K562 (cell line): ENCODE data around the gene COL9A2. TPM values are rescaled to one million over a fixed set of nuclear protein-coding genes. Genes with fewer than 3 reads are reported as not detected.

ENCODE experiments used
- FOXM1 ChIP-seq, 2 experiments: fragments of 450-650 bp in 1 of 2; sonication (generic) in 1 of 2; formaldehyde crosslinking in 1 of 2; IDR thresholded peaks; 2 replicates each; pipeline versions ENCODE4 v1.6.1 to v1.9.0; 2017 to 2022; ENCODE audit warnings: low read depth in 2 of 2, mild to moderate bottlenecking in 2 of 2, missing genetic modification reagents in 1 of 2, moderate library complexity in 1 of 2
- HEY1 ChIP-seq: fragments of 250-450 bp; sonication (Bioruptor Pico); IDR thresholded peaks from 2 replicates; pipeline ENCODE4 v1.5.0; 2020; ENCODE audit warnings: mild to moderate bottlenecking, moderate library complexity, borderline replicate concordance
- NCOA1 ChIP-seq: fragments of 450-650 bp; IDR thresholded peaks from 2 replicates; pipeline ENCODE4 v1.6.1; 2016; ENCODE audit warnings: low read depth
- PRDM10 ChIP-seq: fragments of 450-650 bp; IDR thresholded peaks from 2 replicates; pipeline ENCODE4 v1.6.1; 2018; ENCODE audit not compliant: partially characterized antibody
- SP2 ChIP-seq: IDR thresholded peaks from 2 replicates; pipeline ENCODE4 v1.6.1; 2011; ENCODE audit warnings: mild to moderate bottlenecking, low read depth, low read length, moderate library complexity; ENCODE audit not compliant: poor library complexity, severe bottlenecking; ENCODE audit errors: extremely low read depth
- XRCC4 ChIP-seq: IDR thresholded peaks from one replicate; pipeline ENCODE4 v1.6.1; 2011; ENCODE audit not compliant: insufficient read depth, insufficient read length; ENCODE audit errors: extremely low read depth
- ZMIZ1 ChIP-seq, 2 experiments: fragments of 150-350 bp in 1 of 2; IDR thresholded peaks; 2 replicates each; pipeline ENCODE4 v1.6.1; 2012 to 2016; ENCODE audit warnings: low read depth in 2 of 2, low read length in 2 of 2, mild to moderate bottlenecking in 1 of 2, moderate library complexity in 1 of 2
- ZNF143 ChIP-seq: sonication (generic); formaldehyde crosslinking; IDR thresholded peaks from 2 replicates; pipeline ENCODE4 v1.9.0; 2022; ENCODE audit warnings: mild to moderate bottlenecking, missing genetic modification reagents
- polyA plus RNA-seq, 8 experiments: library from polyadenylated mRNA; depleted of rRNA in 4 of 8; stranded (reverse) in 5 of 8; unstranded in 3 of 8; fragments of >200 nt; fragmentation: Nextera tagmentation in 2 of 8; fragmentation: Illumina TruSeq in 1 of 8; extraction: Ambion mirVana in 2 of 8; extraction: Trizol in 1 of 8; gene quantifications; 2 replicates each; pipeline versions ENCODE4 v1.2.1 to v1.2.3, GENCODE V29; 2011 to 2014; ENCODE audit warnings: inconsistent platforms in 1 of 8, missing spikeins in 1 of 8
- total RNA-seq, 7 experiments: library from RNA; depleted of rRNA in 6 of 7; stranded (reverse); fragments of >200 nt in 6 of 7; fragmentation: Illumina TruSeq in 2 of 7; extraction: Trizol in 2 of 7; gene quantifications; 2 replicates each; pipeline versions ENCODE4 v1.2.1 to v1.2.3, GENCODE V29; 2011 to 2021; ENCODE audit warnings: low replicate concordance in 1 of 7
- TF ChIP-seq, protein P1 (sequence below): fragments of 450-650 bp; IDR thresholded peaks from 2 replicates; pipeline ENCODE4 v1.6.1; 2017; ENCODE audit warnings: antibody characterized with exemption
- TF ChIP-seq, protein P2 (sequence below), 2 experiments: fragments of 450-650 bp in 1 of 2; sonication (generic) in 1 of 2; formaldehyde crosslinking in 1 of 2; IDR thresholded peaks in 1 of 2; conservative IDR thresholded peaks in 1 of 2; 2 replicates each; pipeline versions ENCODE4 v1.6.1 to v1.8.1; 2016 to 2023; ENCODE audit warnings: mild to moderate bottlenecking in 2 of 2, moderate library complexity in 2 of 2, inconsistent platforms in 1 of 2, missing genetic modification reagents in 1 of 2
- TF ChIP-seq, protein P3 (sequence below): fragments of 250-450 bp; sonication (Bioruptor Pico); IDR thresholded peaks from 2 replicates; pipeline ENCODE4 v1.5.0; 2022; ENCODE audit warnings: mild to moderate bottlenecking

The COL9A2 gene
- total and polyA plus RNA-seq, 9 of the 15 experiments (the other 6 are each of a cell fraction or from before 2014, with no cell fraction given), result 0.03 to 2.2 (median 0.31) TPM

DNA sequence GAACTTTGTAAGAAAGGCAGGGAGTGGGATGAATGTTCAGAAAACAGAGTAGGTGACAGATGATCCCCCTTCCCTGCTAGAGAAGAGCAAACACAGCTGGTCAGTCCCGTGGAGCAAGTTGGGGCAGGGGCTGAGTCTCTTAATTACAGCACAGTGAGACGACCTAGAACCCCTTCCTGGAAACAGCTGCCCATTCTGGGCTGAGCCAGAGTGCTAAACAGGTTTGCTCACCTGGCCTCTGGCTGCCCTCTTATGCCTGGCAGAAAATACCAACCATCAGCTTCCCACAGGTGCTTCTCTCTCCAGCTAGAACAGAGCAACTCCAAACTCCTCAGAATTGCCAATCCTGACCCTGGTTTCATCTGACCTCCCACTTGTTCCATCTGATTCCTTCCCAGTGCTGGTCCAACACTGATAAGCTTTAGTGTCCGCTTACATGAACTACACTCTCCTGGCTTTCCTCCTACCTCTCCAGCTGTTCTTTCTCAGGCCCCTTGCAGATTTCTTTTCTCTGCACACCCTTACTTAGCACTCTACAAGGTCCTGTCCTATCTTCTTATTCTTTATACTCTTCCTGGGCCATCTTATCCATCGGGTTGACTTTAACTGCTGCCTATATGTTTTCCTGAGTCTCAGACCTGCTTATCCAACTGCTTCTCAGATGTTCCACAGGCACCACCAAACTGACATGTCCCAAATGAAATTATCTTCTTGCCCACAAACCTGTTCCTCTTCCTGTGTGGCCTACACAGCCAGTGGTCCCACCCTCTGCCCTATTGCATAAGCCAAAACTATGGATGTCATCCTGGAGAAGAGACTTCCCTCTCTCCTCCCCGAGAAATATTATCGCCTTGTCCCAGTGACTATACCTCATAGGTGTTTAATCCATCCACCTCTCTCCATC lies 22.6 kb upstream of the COL9A2 start (continued):
- TF ChIP-seq ZMIZ1 (IDR thresholded peaks at IDR 0.05; ENCODE audit: low read depth in 2 of 2, low read length in 2 of 2) (0 out of 4 replicates have a peak, but pooled peaks of 1 of the 2 experiments have one; percentile 45), FOXM1 (IDR thresholded peaks at IDR 0.05; ENCODE audit: low read depth) (0 out of 2 replicates have a peak, but pooled peaks have one; percentile 37), FOXM1 (CRISPR knock-in tag; IDR thresholded peaks at IDR 0.05; ENCODE audit: low read depth) (no peak), HEY1 (CRISPR knock-in tag) (no peak), ZNF143 (no peak), XRCC4 (no peak), PRDM10 (peak; percentile 44), SP2 (no peak), NCOA1 (peak; percentile 42; the same call in 1 of the 2 replicates)
- TF ChIP-seq, protein P1, sequence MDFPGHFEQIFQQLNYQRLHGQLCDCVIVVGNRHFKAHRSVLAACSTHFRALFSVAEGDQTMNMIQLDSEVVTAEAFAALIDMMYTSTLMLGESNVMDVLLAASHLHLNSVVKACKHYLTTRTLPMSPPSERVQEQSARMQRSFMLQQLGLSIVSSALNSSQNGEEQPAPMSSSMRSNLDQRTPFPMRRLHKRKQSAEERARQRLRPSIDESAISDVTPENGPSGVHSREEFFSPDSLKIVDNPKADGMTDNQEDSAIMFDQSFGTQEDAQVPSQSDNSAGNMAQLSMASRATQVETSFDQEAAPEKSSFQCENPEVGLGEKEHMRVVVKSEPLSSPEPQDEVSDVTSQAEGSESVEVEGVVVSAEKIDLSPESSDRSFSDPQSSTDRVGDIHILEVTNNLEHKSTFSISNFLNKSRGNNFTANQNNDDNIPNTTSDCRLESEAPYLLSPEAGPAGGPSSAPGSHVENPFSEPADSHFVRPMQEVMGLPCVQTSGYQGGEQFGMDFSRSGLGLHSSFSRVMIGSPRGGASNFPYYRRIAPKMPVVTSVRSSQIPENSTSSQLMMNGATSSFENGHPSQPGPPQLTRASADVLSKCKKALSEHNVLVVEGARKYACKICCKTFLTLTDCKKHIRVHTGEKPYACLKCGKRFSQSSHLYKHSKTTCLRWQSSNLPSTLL, result no peak
- TF ChIP-seq, protein P2, sequence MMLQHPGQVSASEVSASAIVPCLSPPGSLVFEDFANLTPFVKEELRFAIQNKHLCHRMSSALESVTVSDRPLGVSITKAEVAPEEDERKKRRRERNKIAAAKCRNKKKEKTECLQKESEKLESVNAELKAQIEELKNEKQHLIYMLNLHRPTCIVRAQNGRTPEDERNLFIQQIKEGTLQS (IDR thresholded peaks at IDR 0.05), result peak; percentile 70; the same call in 1 of the 2 replicates
- TF ChIP-seq, protein P2 (CRISPR knock-in tag; conservative IDR thresholded peaks at IDR 0.05), result no peak
- TF ChIP-seq, protein P3, sequence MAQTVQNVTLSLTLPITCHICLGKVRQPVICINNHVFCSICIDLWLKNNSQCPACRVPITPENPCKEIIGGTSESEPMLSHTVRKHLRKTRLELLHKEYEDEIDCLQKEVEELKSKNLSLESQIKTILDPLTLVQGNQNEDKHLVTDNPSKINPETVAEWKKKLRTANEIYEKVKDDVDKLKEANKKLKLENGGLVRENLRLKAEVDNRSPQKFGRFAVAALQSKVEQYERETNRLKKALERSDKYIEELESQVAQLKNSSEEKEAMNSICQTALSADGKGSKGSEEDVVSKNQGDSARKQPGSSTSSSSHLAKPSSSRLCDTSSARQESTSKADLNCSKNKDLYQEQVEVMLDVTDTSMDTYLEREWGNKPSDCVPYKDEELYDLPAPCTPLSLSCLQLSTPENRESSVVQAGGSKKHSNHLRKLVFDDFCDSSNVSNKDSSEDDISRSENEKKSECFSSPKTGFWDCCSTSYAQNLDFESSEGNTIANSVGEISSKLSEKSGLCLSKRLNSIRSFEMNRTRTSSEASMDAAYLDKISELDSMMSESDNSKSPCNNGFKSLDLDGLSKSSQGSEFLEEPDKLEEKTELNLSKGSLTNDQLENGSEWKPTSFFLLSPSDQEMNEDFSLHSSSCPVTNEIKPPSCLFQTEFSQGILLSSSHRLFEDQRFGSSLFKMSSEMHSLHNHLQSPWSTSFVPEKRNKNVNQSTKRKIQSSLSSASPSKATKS (CRISPR knock-in tag), result no peak
